B cell (primary cell): Measurements from ENCODE around the gene GPR137C. TPM values are rescaled to one million over a fixed set of nuclear protein-coding genes. Genes with fewer than 3 reads are reported as not detected.

Experiments used
- ATAC-seq: fragments of 200-7000 bp; cut with Tn5 transposase; one replicate; pipeline ENCODE4 v1.10.0; 2021; ENCODE audit warnings: low read depth, mild to moderate bottlenecking, moderate number of reproducible peaks, moderate library complexity
- CTCF ChIA-PET: fragments of 350-600 bp; sonication (Branson Sonifier 250); formaldehyde crosslinking; loops from one replicate; lab custom pipeline; 2021; ENCODE audit warnings: antibody characterized with exemption, inconsistent platforms; lab: Charles Lee
- POLR2A ChIA-PET: fragments of 350-600 bp; sonication (Branson Sonifier 250); formaldehyde crosslinking; loops from one replicate; lab custom pipeline; 2021; ENCODE audit warnings: antibody characterized with exemption; lab: Charles Lee
- DNase-seq: peaks from one replicate; pipeline ENCODE4 v3.0.0; 2013
- H2AFZ ChIP-seq: 2 replicates; pipeline ENCODE4 v1.6.1; 2012; ENCODE audit warnings: mild to moderate bottlenecking, low read depth, low read length; ENCODE audit not compliant: insufficient read depth, poor library complexity, severe bottlenecking
- H3K27ac ChIP-seq, 2 donors: 1 replicate in 1 of 2; 2 replicates in 1 of 2; pipeline ENCODE4 v1.5.1; 2012 to 2013; ENCODE audit warnings: low read length in 2 of 2, mild to moderate bottlenecking in 2 of 2, moderate library complexity in 1 of 2
- H3K27me3 ChIP-seq, 4 experiments: fragments of 200-600 bp in 1 of 4; sonication (generic) in 1 of 4; replicated peaks in 1 of 4; 1 replicate in 2 of 4; 2 replicates in 2 of 4; pipeline versions ENCODE4 v1.6.1 to v1.7.0; 2013 to 2016; ENCODE audit warnings: low read length in 3 of 4, mild to moderate bottlenecking in 2 of 4, mixed read lengths in 1 of 4, moderate library complexity in 1 of 4; ENCODE audit not compliant: insufficient read depth in 4 of 4, control insufficient read depth in 3 of 4; ENCODE audit errors: control extremely low read depth in 1 of 4
- H3K36me3 ChIP-seq, 2 experiments: replicated peaks in 1 of 2; 1 replicate in 1 of 2; 2 replicates in 1 of 2; pipeline versions ENCODE4 v1.6.1 to v1.7.1; 2013; ENCODE audit warnings: low read length in 1 of 2; ENCODE audit not compliant: insufficient read depth in 2 of 2, control insufficient read depth in 1 of 2; ENCODE audit errors: control extremely low read depth in 1 of 2, extremely low read depth in 1 of 2
- H3K4me1 ChIP-seq, 2 donors: fragments of 200-600 bp in 1 of 2; sonication (generic) in 1 of 2; 1 replicate in 1 of 2; 2 replicates in 1 of 2; pipeline versions ENCODE4 v1.5.1 to v1.6.1; 2013 to 2017; ENCODE audit warnings: low read length in 2 of 2; ENCODE audit not compliant: control insufficient read depth in 2 of 2, insufficient read depth in 2 of 2
- H3K4me2 ChIP-seq: replicated peaks from 2 replicates; pipeline ENCODE3; 2012; ENCODE audit warnings: mild to moderate bottlenecking, low read depth, low read length; ENCODE audit not compliant: poor library complexity, severe bottlenecking
- H3K4me3 ChIP-seq, 5 experiments: fragments of 200-600 bp in 1 of 5; sonication (generic) in 1 of 5; 1 replicate in 3 of 5; 2 replicates in 2 of 5; pipeline versions ENCODE4 v1.5.1 to v1.7.0; 2011 to 2016; ENCODE audit warnings: low read length in 4 of 5, mild to moderate bottlenecking in 4 of 5, low read depth in 2 of 5, control low read depth in 1 of 5, moderate library complexity in 1 of 5; ENCODE audit not compliant: insufficient read depth in 1 of 5; ENCODE audit errors: control extremely low read depth in 1 of 5, extremely low read depth in 1 of 5
- H3K79me2 ChIP-seq: fragments of 200-600 bp; sonication (generic); one replicate; pipeline ENCODE4 v1.6.0; 2016; ENCODE audit warnings: low read length; ENCODE audit not compliant: control insufficient read depth, insufficient read depth
- H3K9ac ChIP-seq: fragments of 200-600 bp; sonication (generic); 2 replicates; pipeline ENCODE4 v1.6.1; 2017; ENCODE audit warnings: mild to moderate bottlenecking, low read length, moderate library complexity
- H3K9me3 ChIP-seq, 3 donors: one replicate each; pipeline versions ENCODE4 v1.6.1 to v1.7.1; 2013; ENCODE audit warnings: low read length in 2 of 3; ENCODE audit not compliant: control insufficient read depth in 2 of 3, insufficient read depth in 1 of 3; ENCODE audit errors: control extremely low read depth in 1 of 3
- H4K20me1 ChIP-seq: 2 replicates; pipeline ENCODE4 v1.6.0; 2012; ENCODE audit warnings: mild to moderate bottlenecking, low read length; ENCODE audit not compliant: insufficient read depth, control insufficient read depth, poor library complexity, severe bottlenecking
- H3K27ac Mint-ChIP-seq: one replicate; pipeline ENCODE4 v1.8.0; 2021; ENCODE audit warnings: mixed read lengths
- H3K27me3 Mint-ChIP-seq: one replicate; pipeline ENCODE4 v1.8.0; 2021; ENCODE audit warnings: mixed read lengths
- H3K4me1 Mint-ChIP-seq: one replicate; pipeline ENCODE4 v1.8.0; 2021; ENCODE audit warnings: mixed read lengths
- H3K4me3 Mint-ChIP-seq: one replicate; pipeline ENCODE4 v1.8.0; 2021; ENCODE audit warnings: mixed read lengths
- H3K9me3 Mint-ChIP-seq: one replicate; pipeline ENCODE4 v1.8.0; 2022; ENCODE audit warnings: mixed read lengths; ENCODE audit not compliant: insufficient read depth
- EZH2 ChIP-seq: IDR thresholded peaks from 2 replicates; pipeline ENCODE4 v1.6.1; 2012; ENCODE audit warnings: borderline replicate concordance, low read depth, mild to moderate bottlenecking, moderate library complexity, low read length; ENCODE audit not compliant: insufficient read depth, poor library complexity, severe bottlenecking
- intact Hi-C: fragments of 100-400 bp; cut with micrococcal nuclease; formaldehyde crosslinking; loops from one replicate; pipeline ENCODE4 v1.10.0; 2022
- polyA plus RNA-seq: library from polyadenylated mRNA; depleted of rRNA; stranded (reverse); fragments of >200 nt; gene quantifications from 2 replicates; pipeline ENCODE4 v1.2.3, GENCODE V29; 2012
- total RNA-seq, 2 donors: library from RNA; stranded (reverse); fragments of 120-200 nt in 1 of 2; gene quantifications; 1 replicate in 1 of 2; 2 replicates in 1 of 2; pipeline versions ENCODE4 v1.2.3 to v1.2.4, GENCODE V29; 2013 to 2022
- TF ChIP-seq, protein P1 (sequence below): fragments of 200-600 bp; IDR thresholded peaks from one replicate; pipeline ENCODE4 v1.8.0; 2022; ENCODE audit warnings: antibody characterized with exemption, mild to moderate bottlenecking

The GPR137C gene
- total and polyA plus RNA-seq, 2 donors (not counting 1 experiment from before 2014, with no cell fraction given), result 0.06 to 0.67 TPM

- peaks cover 3 to 21% of the 10 kb centered on the region in 2 experiments for H3K36me3 ChIP-seq
- Mint-ChIP-seq H3K27ac (no peak overlapping the region), H3K27me3 (no peaks in the 10 kb centered on the region), H3K4me1 (no peaks in the 10 kb centered on the region), H3K4me3 (no peak overlapping the region), H3K9me3 (no peaks in the 10 kb centered on the region)
- H3K9ac ChIP-seq, result no peak overlapping the region
- H3K9me3 ChIP-seq, result no peaks in the 10 kb centered on the region
- no peaks in the 10 kb centered on the region for H4K20me1 ChIP-seq
- ATAC-seq (no peak), DNase-seq (no peak)
- no peaks in the 10 kb centered on the region for H3K4me1 ChIP-seq
- H3K27ac ChIP-seq, result no peak overlapping the region
- no peak for TF ChIP-seq EZH2
- TF ChIP-seq, protein P1, sequence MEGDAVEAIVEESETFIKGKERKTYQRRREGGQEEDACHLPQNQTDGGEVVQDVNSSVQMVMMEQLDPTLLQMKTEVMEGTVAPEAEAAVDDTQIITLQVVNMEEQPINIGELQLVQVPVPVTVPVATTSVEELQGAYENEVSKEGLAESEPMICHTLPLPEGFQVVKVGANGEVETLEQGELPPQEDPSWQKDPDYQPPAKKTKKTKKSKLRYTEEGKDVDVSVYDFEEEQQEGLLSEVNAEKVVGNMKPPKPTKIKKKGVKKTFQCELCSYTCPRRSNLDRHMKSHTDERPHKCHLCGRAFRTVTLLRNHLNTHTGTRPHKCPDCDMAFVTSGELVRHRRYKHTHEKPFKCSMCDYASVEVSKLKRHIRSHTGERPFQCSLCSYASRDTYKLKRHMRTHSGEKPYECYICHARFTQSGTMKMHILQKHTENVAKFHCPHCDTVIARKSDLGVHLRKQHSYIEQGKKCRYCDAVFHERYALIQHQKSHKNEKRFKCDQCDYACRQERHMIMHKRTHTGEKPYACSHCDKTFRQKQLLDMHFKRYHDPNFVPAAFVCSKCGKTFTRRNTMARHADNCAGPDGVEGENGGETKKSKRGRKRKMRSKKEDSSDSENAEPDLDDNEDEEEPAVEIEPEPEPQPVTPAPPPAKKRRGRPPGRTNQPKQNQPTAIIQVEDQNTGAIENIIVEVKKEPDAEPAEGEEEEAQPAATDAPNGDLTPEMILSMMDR, result no peak
- no peaks in the 10 kb centered on the region for H3K27me3 ChIP-seq
- ChIA-PET CTCF (no interaction called here), POLR2A (no interaction called here)
- intact Hi-C loops, result no loop called here
- H2AFZ ChIP-seq, result no peak overlapping the region
- H3K4me3 ChIP-seq, result no peak overlapping the region
- no peak overlapping the region for H3K4me2 ChIP-seq
- H3K79me2 ChIP-seq, result no peaks in the 10 kb centered on the region
Observed at GRCh38 chr14:52656905-52657304, 104.3 kb downstream of the GPR137C start.

DNA sequence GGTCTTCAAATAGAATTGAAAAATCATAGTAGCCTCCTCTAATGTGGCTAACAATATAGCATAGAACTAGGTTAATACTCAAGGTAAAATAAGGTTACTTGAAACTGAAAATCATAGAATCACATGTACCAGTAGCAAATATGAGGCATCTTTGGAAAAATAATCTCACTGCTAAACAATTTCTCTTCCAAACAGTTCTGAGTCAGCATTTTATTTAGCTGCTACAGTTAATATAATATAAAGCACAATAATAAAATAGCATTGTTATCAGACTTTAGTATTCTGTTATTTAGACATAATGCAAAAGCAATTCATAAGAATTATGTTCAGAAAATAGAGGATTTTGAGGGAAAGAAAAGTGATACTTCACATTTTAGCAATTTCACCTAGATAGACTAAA, 107.7 kb downstream of the GPR137C start:
- POLR2A ChIA-PET, result no interaction called here
- Histone ChIP-seq H3K36me3 (peaks cover 6 to 22% of the 10 kb centered on the region in 2 experiments), H3K9ac (no peak overlapping the region)

More for the DNA sequence above, 107.7 kb downstream of the GPR137C start:
- ATAC-seq, result no peak
- H3K9me3 ChIP-seq, result no peaks in the 10 kb centered on the region
- no peak overlapping the region for H3K4me3 ChIP-seq
- no peaks in the 10 kb centered on the region for H3K27me3 Mint-ChIP-seq
- intact Hi-C loops, result no loop called here
- TF ChIP-seq, protein P1, result no peak
- TF ChIP-seq EZH2, result no peak
- no peak overlapping the region for H2AFZ ChIP-seq
- no peaks in the 10 kb centered on the region for H3K9me3 Mint-ChIP-seq
- no peak overlapping the region for H3K4me3 Mint-ChIP-seq
- no peaks in the 10 kb centered on the region for H3K79me2 ChIP-seq
- H3K4me2 ChIP-seq, result no peak overlapping the region
- no peaks in the 10 kb centered on the region for H3K4me1 ChIP-seq
- no peaks in the 10 kb centered on the region for H4K20me1 ChIP-seq
- no peak overlapping the region for H3K27ac ChIP-seq
- CTCF ChIA-PET, result no interaction called here
- no peak overlapping the region for H3K27ac Mint-ChIP-seq
- no peak for DNase-seq
- H3K4me1 Mint-ChIP-seq, result no peaks in the 10 kb centered on the region
- no peaks in the 10 kb centered on the region for H3K27me3 ChIP-seq
